T-helper 1 cell treated with Interleukin-12 subunit alpha and Interleukin-12 subunit beta and Interleukin-4 antibody, amounts not matched to agents 30 μg/mL and 1 μg/mL, for 36 hours (primary cell): Measurements from ENCODE around the gene LARP4.
"Not testable (repeated sequence)": the region's sequence is repeated elsewhere in the genome, so short reads cannot be mapped to it uniquely, and the experiment has no call there.

Experiments used
- H3K27ac Mint-ChIP-seq: one replicate; pipeline ENCODE4 v1.8.0; 2021; ENCODE audit warnings: mild to moderate bottlenecking, mixed read lengths
- H3K27me3 Mint-ChIP-seq: one replicate; pipeline ENCODE4 v1.8.0; 2021; ENCODE audit warnings: low read depth, mixed read lengths
- H3K36me3 Mint-ChIP-seq: one replicate; pipeline ENCODE4 v1.8.0; 2021; ENCODE audit warnings: low read depth, mixed read lengths
- H3K4me1 Mint-ChIP-seq: one replicate; pipeline ENCODE4 v1.8.0; 2021; ENCODE audit warnings: low read depth, mixed read lengths
- H3K4me3 Mint-ChIP-seq: one replicate; pipeline ENCODE4 v1.8.0; 2021; ENCODE audit warnings: mild to moderate bottlenecking, moderate library complexity, mixed read lengths
- H3K9me3 Mint-ChIP-seq: one replicate; pipeline ENCODE4 v1.8.0; 2021; ENCODE audit warnings: mixed read lengths

LARP4 gene

GRCh38 chr12:50400638-50401499 lies at the start of gene LARP4:
LARP4 (plus strand) TSS chr12:50400885; CDS start chr12:50401011, 126 bp downstream.
- peaks cover 21% of the 10 kb centered on the region for H3K4me1 Mint-ChIP-seq
- peak within 1 kb of the TSS; percentile 99 for H3K4me3 Mint-ChIP-seq
- H3K27me3 Mint-ChIP-seq: peaks cover 13% of the 10 kb centered on the region
- H3K27ac Mint-ChIP-seq: peak within 1 kb of the TSS; percentile 96
- peaks cover 2% of the 10 kb centered on the region for H3K36me3 Mint-ChIP-seq
- no peaks in the 10 kb centered on the region for H3K9me3 Mint-ChIP-seq

GRCh38 chr12:50351120-50352043 lies 49.3 kb upstream of the LARP4 start:
- no peaks in the 10 kb centered on the region for H3K9me3 Mint-ChIP-seq
- H3K27ac Mint-ChIP-seq: no peak overlapping the region
- H3K4me3 Mint-ChIP-seq: no peak overlapping the region
- peaks cover 7% of the 10 kb centered on the region for H3K27me3 Mint-ChIP-seq
- H3K4me1 Mint-ChIP-seq: peaks cover 2% of the 10 kb centered on the region
- H3K36me3 Mint-ChIP-seq: no peaks in the 10 kb centered on the region

GRCh38 chr12:50353404-50353803 lies 47.3 kb upstream of the LARP4 start:
- Mint-ChIP-seq H3K4me1 (no peaks in the 10 kb centered on the region), H3K4me3 (no peak overlapping the region), H3K27ac (no peak overlapping the region), H3K27me3 (peaks cover 5% of the 10 kb centered on the region), H3K9me3 (no peaks in the 10 kb centered on the region), H3K36me3 (no peaks in the 10 kb centered on the region)

GRCh38 chr12:50353869-50354593 lies 46.7 kb upstream of the LARP4 start:
- Mint-ChIP-seq H3K36me3 (no peaks in the 10 kb centered on the region), H3K4me1 (no peaks in the 10 kb centered on the region), H3K27ac (no peak overlapping the region), H3K27me3 (peaks cover 4% of the 10 kb centered on the region), H3K4me3 (no peak overlapping the region), H3K9me3 (no peaks in the 10 kb centered on the region)

- Mint-ChIP-seq H3K27ac (no peak overlapping the region), H3K4me1 (no peaks in the 10 kb centered on the region), H3K36me3 (no peaks in the 10 kb centered on the region), H3K9me3 (no peaks in the 10 kb centered on the region), H3K27me3 (no peaks in the 10 kb centered on the region), H3K4me3 (no peak overlapping the region)
Observed at GRCh38 chr12:50354908-50355307, 45.8 kb upstream of the LARP4 start.

- Mint-ChIP-seq H3K4me3 (no peak overlapping the region), H3K36me3 (no peaks in the 10 kb centered on the region), H3K27ac (no peak overlapping the region), H3K27me3 (no peaks in the 10 kb centered on the region), H3K9me3 (no peaks in the 10 kb centered on the region), H3K4me1 (no peaks in the 10 kb centered on the region)
Observed at GRCh38 chr12:50355365-50355764, 45.3 kb upstream of the LARP4 start.

GRCh38 chr12:50362671-50363070 lies 38.0 kb upstream of the LARP4 start:
- Mint-ChIP-seq H3K27ac (no peak overlapping the region), H3K36me3 (no peaks in the 10 kb centered on the region), H3K9me3 (no peaks in the 10 kb centered on the region), H3K27me3 (no peaks in the 10 kb centered on the region), H3K4me1 (no peaks in the 10 kb centered on the region), H3K4me3 (no peak overlapping the region)

GRCh38 chr12:50363141-50363540 lies 37.5 kb upstream of the LARP4 start:
- Mint-ChIP-seq H3K9me3 (no peaks in the 10 kb centered on the region), H3K27me3 (no peaks in the 10 kb centered on the region), H3K27ac (no peak overlapping the region), H3K4me1 (no peaks in the 10 kb centered on the region), H3K36me3 (no peaks in the 10 kb centered on the region), H3K4me3 (no peak overlapping the region)

GRCh38 chr12:50365709-50366406 lies 34.8 kb upstream of the LARP4 start:
- H3K9me3 Mint-ChIP-seq: no peaks in the 10 kb centered on the region
- H3K36me3 Mint-ChIP-seq: no peaks in the 10 kb centered on the region
- H3K27ac Mint-ChIP-seq: no peak overlapping the region
- H3K27me3 Mint-ChIP-seq: no peaks in the 10 kb centered on the region
- no peak overlapping the region for H3K4me3 Mint-ChIP-seq
- H3K4me1 Mint-ChIP-seq: no peaks in the 10 kb centered on the region

- H3K27ac Mint-ChIP-seq, H3K27me3 Mint-ChIP-seq, H3K4me1 Mint-ChIP-seq, H3K36me3 Mint-ChIP-seq, H3K4me3 Mint-ChIP-seq, H3K9me3 Mint-ChIP-seq: not testable (repeated sequence)
Observed at GRCh38 chr12:50370672-50371071, 30.0 kb upstream of the LARP4 start.

- H3K27ac Mint-ChIP-seq: no peak overlapping the region
- no peaks in the 10 kb centered on the region for H3K36me3 Mint-ChIP-seq
- no peaks in the 10 kb centered on the region for H3K27me3 Mint-ChIP-seq
- H3K4me1 Mint-ChIP-seq: no peaks in the 10 kb centered on the region
- H3K9me3 Mint-ChIP-seq: no peaks in the 10 kb centered on the region
- no peak overlapping the region for H3K4me3 Mint-ChIP-seq
Observed at GRCh38 chr12:50375802-50376201, 24.9 kb upstream of the LARP4 start.

GRCh38 chr12:50380761-50381325 lies 19.8 kb upstream of the LARP4 start:
- Mint-ChIP-seq H3K36me3 (no peaks in the 10 kb centered on the region), H3K9me3 (no peaks in the 10 kb centered on the region), H3K27ac (no peak overlapping the region), H3K4me1 (no peaks in the 10 kb centered on the region), H3K27me3 (no peaks in the 10 kb centered on the region), H3K4me3 (no peak overlapping the region)

GRCh38 chr12:50387487-50387886 lies 13.2 kb upstream of the LARP4 start:
- H3K27me3 Mint-ChIP-seq: no peaks in the 10 kb centered on the region
- H3K9me3 Mint-ChIP-seq: no peaks in the 10 kb centered on the region
- H3K27ac Mint-ChIP-seq: no peak overlapping the region
- no peaks in the 10 kb centered on the region for H3K4me1 Mint-ChIP-seq
- H3K36me3 Mint-ChIP-seq: no peaks in the 10 kb centered on the region
- no peak overlapping the region for H3K4me3 Mint-ChIP-seq
